Smooth muscle cell (in vitro differentiated cells): ENCODE results near the gene PDE8B. TPM values are rescaled to one million over a fixed set of nuclear protein-coding genes. Genes with fewer than 3 reads are reported as not detected.

ENCODE experiments used
- DNase-seq: peaks from one replicate; lab custom pipeline; 2025; ENCODE audit not compliant: unreplicated experiment; lab: John Stamatoyannopoulos, UW
- H2AFZ ChIP-seq: fragments of 200-600 bp; sonication (generic); 2 replicates; pipeline ENCODE4 v1.6.0; 2016; ENCODE audit warnings: antibody characterized with exemption, low read depth, mild to moderate bottlenecking
- H3F3A ChIP-seq: fragments of 200-600 bp; sonication (generic); 2 replicates; pipeline ENCODE4 v1.6.0; 2017; ENCODE audit warnings: antibody characterized with exemption, low read depth
- H3K27ac ChIP-seq: fragments of 200-600 bp; sonication (generic); 2 replicates; pipeline ENCODE4 v1.5.1; 2016; ENCODE audit warnings: low read depth, mild to moderate bottlenecking
- H3K27me3 ChIP-seq: fragments of 200-600 bp; sonication (generic); 2 replicates; pipeline ENCODE4 v1.6.1; 2016; ENCODE audit warnings: low read depth, mild to moderate bottlenecking
- H3K36me3 ChIP-seq: fragments of 200-600 bp; sonication (generic); 2 replicates; pipeline ENCODE4 v1.5.1; 2016; ENCODE audit warnings: low read depth
- H3K4me1 ChIP-seq: fragments of 200-600 bp; sonication (generic); 2 replicates; pipeline ENCODE4 v1.5.1; 2016; ENCODE audit warnings: low read depth
- H3K4me2 ChIP-seq: fragments of 200-600 bp; sonication (generic); 2 replicates; pipeline ENCODE4 v1.6.0; 2016; ENCODE audit warnings: mild to moderate bottlenecking
- H3K4me3 ChIP-seq: fragments of 200-600 bp; sonication (generic); 2 replicates; pipeline ENCODE4 v1.5.1; 2016; ENCODE audit warnings: mild to moderate bottlenecking
- H3K79me2 ChIP-seq: fragments of 200-600 bp; sonication (generic); 2 replicates; pipeline ENCODE4 v1.6.0; 2016; ENCODE audit warnings: low read depth, mild to moderate bottlenecking
- H3K9ac ChIP-seq: fragments of 200-600 bp; sonication (generic); 2 replicates; pipeline ENCODE4 v1.6.0; 2016; ENCODE audit warnings: low read depth
- H3K9me3 ChIP-seq: fragments of 200-600 bp; sonication (generic); replicated peaks from 2 replicates; pipeline ENCODE4 v1.5.1; 2016; ENCODE audit warnings: low read depth
- H4K20me1 ChIP-seq: fragments of 200-600 bp; sonication (generic); 2 replicates; pipeline ENCODE4 v1.6.0; 2016; ENCODE audit warnings: low read depth
- WGBS: methylation state at CpG from one replicate; pipeline ENCODE4 v1.1.7; 2016; ENCODE audit warnings: low lambda C conversion rate; 5-methylcytosine and 5-hydroxymethylcytosine counted together
- polyA plus RNA-seq: library from polyadenylated mRNA; unstranded; fragments of >200 nt; fragmentation: Nextera tagmentation; extraction: Ambion mirVana; gene quantifications from 2 replicates; pipeline ENCODE4 v1.2.1, GENCODE V29; 2016
- total RNA-seq: library from RNA; depleted of rRNA; stranded (reverse); fragments of >200 nt; gene quantifications from 2 replicates; pipeline ENCODE4 v1.2.3, GENCODE V29; 2014
- TF ChIP-seq, protein P1 (sequence below): fragments of 200-600 bp; sonication (generic); IDR thresholded peaks from 2 replicates; pipeline ENCODE4 v1.5.1; 2017; ENCODE audit warnings: borderline replicate concordance, mild to moderate bottlenecking, antibody characterized with exemption; ENCODE audit not compliant: insufficient read depth, poor library complexity, severe bottlenecking

The PDE8B gene
- total and polyA plus RNA-seq, 2 experiments from 2014 or later: 0.13 to 0.18 TPM

DNA sequence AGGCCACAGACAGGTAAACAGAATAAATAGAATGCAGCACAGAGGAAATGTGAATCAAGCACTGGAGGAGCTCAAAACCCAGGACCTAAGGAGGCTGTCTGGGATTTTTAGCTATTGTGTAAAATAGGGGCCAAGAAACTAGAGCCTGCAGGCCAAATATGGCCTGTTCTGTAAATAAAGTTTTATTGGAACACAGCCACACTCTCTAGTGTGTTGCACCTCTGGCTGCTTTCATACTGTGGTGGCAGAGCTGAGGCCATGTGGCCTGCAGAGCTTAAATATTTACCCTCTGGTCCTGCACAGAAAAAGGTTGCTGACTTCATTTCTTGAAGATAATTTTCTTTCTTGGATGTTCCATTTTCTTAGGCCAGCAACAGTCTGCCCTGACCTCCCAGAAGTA lies 145.3 kb downstream of the PDE8B start:
- H3K27ac ChIP-seq: no peak overlapping the region
- H3K4me1 ChIP-seq: no peaks in the 10 kb centered on the region
- no peak for DNase-seq
- no peaks in the 10 kb centered on the region for H3F3A ChIP-seq
- H3K4me2 ChIP-seq: no peak overlapping the region
- no peak overlapping the region for H3K9ac ChIP-seq
- TF ChIP-seq, protein P1, sequence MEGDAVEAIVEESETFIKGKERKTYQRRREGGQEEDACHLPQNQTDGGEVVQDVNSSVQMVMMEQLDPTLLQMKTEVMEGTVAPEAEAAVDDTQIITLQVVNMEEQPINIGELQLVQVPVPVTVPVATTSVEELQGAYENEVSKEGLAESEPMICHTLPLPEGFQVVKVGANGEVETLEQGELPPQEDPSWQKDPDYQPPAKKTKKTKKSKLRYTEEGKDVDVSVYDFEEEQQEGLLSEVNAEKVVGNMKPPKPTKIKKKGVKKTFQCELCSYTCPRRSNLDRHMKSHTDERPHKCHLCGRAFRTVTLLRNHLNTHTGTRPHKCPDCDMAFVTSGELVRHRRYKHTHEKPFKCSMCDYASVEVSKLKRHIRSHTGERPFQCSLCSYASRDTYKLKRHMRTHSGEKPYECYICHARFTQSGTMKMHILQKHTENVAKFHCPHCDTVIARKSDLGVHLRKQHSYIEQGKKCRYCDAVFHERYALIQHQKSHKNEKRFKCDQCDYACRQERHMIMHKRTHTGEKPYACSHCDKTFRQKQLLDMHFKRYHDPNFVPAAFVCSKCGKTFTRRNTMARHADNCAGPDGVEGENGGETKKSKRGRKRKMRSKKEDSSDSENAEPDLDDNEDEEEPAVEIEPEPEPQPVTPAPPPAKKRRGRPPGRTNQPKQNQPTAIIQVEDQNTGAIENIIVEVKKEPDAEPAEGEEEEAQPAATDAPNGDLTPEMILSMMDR: no peak
- H3K79me2 ChIP-seq: no peaks in the 10 kb centered on the region
- H3K36me3 ChIP-seq: no peaks in the 10 kb centered on the region
- H4K20me1 ChIP-seq: no peaks in the 10 kb centered on the region
- H2AFZ ChIP-seq: no peak overlapping the region
- no peak overlapping the region for H3K4me3 ChIP-seq
- no peaks in the 10 kb centered on the region for H3K9me3 ChIP-seq
- H3K27me3 ChIP-seq: no peaks in the 10 kb centered on the region

DNA sequence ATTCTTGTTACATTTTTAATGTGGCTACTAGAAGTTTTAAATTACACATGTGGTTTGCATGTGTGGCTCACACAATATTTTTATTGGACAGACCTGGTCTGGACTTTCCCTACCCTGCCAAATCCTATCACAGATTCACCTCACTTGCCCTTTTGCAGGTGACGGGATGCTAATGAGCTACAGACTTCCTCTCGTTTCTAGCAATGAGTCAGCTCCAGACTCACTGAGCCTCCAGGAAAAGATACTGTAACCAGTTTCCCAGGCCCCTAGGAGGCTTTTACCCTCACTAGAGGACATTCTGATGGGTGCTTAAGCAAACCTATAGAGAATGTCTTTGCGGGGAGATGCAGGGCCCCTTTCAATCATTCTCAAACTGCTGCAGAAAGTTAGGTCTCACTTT lies 146.3 kb downstream of the PDE8B start:
- WGBS: 39% methylated on average over 3 of the region's 3 CpGs
- H3K4me3 ChIP-seq: no peak overlapping the region
- no peaks in the 10 kb centered on the region for H4K20me1 ChIP-seq
- H2AFZ ChIP-seq: no peak overlapping the region
- H3F3A ChIP-seq: no peaks in the 10 kb centered on the region
- no peak for DNase-seq
- no peaks in the 10 kb centered on the region for H3K79me2 ChIP-seq
- no peak overlapping the region for H3K27ac ChIP-seq
- TF ChIP-seq, protein P1: no peak
- no peaks in the 10 kb centered on the region for H3K9me3 ChIP-seq
- no peaks in the 10 kb centered on the region for H3K27me3 ChIP-seq
- no peaks in the 10 kb centered on the region for H3K4me1 ChIP-seq
- no peak overlapping the region for H3K9ac ChIP-seq
- H3K36me3 ChIP-seq: no peaks in the 10 kb centered on the region
- H3K4me2 ChIP-seq: no peak overlapping the region

DNA sequence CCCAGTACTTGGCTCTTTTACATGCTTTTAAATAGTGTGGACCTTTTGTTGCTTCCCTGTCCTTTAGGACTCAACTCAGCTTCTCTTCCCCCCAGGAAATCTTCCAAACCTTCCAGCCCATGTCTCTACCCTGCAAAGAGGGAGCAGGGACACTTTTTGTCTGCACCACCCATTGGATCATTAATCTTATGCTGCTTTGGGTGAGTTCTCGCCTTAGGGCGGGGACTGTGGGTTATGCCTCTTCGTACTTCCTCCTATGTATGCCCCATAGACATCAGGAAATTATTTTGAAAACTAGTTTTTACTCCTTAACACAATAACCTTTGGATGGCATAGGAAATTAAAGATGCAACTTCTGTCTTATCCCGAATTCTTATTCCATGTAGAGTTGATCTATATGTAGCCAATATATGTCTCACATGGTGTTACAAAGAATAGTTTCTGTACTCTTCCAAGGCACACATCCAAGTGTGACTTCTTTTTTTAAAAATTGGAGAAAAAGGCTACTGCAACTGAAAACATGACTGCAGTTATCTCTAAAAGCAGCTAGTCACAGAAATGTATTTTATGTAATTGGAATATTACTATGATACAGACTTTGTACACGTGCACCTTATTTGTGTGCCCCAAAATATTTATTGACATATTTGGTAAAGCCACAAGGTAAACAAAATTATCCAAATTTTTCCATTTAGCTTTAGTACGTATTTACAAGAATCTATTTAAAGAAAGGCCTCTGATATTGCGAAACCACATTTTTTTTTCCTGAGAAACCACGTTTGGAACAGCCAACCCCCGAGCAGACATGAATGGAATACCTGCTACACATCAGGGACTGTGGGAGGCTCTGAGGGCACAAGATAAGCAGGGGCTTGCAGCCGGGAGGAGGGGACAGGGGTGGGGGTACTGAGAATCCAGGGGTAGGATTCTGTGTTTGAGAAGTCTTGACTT lies 148.1 kb downstream of the PDE8B start:
- Histone ChIP-seq H4K20me1 (no peaks in the 10 kb centered on the region), H3K9me3 (no peaks in the 10 kb centered on the region), H3K4me3 (no peak overlapping the region), H3K4me1 (no peaks in the 10 kb centered on the region), H3F3A (no peaks in the 10 kb centered on the region), H3K27ac (no peak overlapping the region), H3K4me2 (peak overlapping the region; percentile 40), H3K9ac (no peak overlapping the region), H3K36me3 (no peaks in the 10 kb centered on the region), H2AFZ (no peak overlapping the region), H3K27me3 (no peaks in the 10 kb centered on the region), H3K79me2 (no peaks in the 10 kb centered on the region)
- WGBS: 45% methylated on average over 10 of the region's 10 CpGs
- no peak for DNase-seq
- TF ChIP-seq, protein P1: no peak

DNA sequence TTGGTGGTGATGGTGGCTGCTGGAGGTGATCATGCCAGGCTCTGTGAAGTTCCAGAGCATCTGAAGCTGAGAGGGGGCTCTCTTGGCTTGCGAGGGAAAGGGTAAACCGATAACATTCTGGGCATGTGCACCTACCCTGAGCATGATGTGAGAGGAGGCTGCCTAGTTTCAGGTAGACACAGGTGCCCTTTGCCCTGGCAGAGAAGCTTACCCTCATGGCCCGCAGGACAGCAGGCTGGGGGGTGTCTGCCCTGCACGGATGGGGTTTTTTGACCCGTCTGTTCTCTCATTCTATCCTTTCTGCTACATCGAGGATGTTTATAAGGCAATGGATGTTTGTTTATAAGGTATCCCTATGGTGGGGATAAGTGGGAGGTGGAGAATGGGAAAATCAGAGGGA lies 148.8 kb downstream of the PDE8B start:
- H3K4me3 ChIP-seq: no peak overlapping the region
- TF ChIP-seq, protein P1: no peak
- no peaks in the 10 kb centered on the region for H3K4me1 ChIP-seq
- H3K9me3 ChIP-seq: no peaks in the 10 kb centered on the region
- no peaks in the 10 kb centered on the region for H3K36me3 ChIP-seq
- no peaks in the 10 kb centered on the region for H3F3A ChIP-seq
- 83% methylated on average over 6 of the region's 6 CpGs for WGBS
- H3K27me3 ChIP-seq: no peaks in the 10 kb centered on the region
- no peak for DNase-seq
- H3K79me2 ChIP-seq: no peaks in the 10 kb centered on the region
- H3K9ac ChIP-seq: no peak overlapping the region
- H4K20me1 ChIP-seq: no peaks in the 10 kb centered on the region
- H2AFZ ChIP-seq: no peak overlapping the region
- no peak overlapping the region for H3K27ac ChIP-seq
- peak overlapping the region; percentile 40 for H3K4me2 ChIP-seq
